EH (cell line): ENCODE results near the gene SPEM2.

Experiments
- DNase-seq: peaks from one replicate; pipeline ENCODE4 v3.0.0-alpha.2; 2015; ENCODE audit warnings: low read depth

The SPEM2 gene

DNA sequence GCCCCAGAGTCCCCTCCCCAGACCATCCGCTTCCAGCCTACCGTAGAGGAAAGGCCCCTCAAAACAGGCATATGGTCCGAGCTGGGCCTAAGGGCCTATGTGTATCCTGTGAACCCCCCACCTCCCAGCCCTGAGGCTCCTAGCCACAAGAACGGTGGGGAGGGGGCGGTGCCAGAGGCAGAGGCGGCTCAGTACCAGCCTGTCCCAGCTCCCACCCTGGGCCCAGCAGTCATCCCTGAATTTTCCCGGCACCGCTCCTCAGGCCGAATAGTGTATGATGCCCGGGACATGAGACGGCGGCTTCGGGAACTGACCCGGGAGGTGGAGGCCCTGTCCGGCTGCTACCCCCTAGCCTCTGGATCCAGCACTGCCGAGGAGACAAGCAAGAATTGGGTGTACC, 4.2 kb upstream of the SPEM2 start:
- DNase-seq = no peak

DNA sequence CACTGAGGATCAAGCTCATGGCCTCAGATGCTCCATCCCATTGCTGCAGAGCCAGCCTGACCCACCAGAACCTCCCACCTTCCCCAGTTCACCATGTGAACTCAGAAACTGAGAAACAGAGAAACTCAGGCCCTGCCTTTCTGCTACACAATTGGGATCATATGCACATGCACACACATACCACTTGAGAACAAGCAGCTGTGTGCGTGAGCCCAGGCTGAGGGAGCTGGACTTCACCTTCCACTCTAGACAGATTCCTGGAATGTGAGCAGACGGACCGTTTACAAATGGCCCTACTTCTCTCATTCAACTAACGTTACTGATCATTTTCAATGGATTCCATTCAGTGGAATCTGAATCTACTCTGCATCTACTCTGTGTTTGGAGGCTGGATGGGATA, 1.7 kb upstream of the SPEM2 start:
- no peak for DNase-seq

DNA sequence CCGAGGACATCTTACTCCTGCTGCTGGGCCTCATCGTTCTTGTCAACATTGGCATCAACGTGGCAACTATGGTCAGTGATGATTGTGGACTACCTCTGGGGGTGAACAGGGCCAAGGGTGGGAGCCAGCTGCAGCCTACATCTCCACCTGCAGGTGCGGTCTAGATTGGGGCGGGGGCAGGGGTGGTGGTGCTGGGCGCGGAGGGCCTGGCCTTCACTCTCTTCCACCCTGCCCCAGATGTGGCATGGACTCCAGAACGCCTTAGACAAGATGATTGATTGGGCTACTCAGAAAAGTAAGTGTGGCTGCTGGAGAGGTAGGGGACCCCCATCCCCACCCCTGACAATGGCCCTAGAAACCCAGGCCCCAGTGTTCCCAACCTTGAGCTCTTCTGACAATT, 340 bp downstream of the SPEM2 start:
- DNase-seq = no peak

DNA sequence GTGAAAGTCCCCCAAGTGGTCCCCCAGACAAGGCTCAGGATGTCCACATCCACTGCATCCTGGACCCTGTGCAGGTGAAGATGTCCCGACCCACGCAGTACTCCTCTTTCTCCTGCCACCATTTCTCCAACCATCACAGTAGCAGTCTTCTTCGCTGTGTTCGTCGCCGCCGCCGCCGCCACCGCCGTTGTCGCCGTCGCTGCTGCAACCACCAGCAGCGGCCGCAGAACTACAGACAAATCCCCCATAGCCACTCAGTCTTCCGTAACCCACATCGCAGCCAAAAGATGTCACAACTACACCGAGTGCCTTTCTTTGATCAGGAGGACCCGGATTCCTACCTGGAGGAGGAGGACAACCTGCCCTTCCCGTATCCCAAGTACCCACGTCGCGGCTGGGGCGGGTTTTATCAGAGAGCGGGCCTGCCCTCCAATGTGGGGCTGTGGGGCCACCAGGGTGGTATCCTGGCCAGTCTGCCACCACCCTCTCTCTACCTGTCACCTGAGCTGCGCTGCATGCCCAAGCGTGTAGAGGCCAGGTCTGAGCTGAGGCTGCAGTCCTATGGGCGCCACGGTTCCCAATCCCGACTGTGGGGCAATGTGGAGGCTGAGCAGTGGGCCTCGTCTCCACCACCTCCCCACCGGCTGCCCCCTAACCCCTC, 917 bp downstream of the SPEM2 start:
- no peak for DNase-seq

DNA sequence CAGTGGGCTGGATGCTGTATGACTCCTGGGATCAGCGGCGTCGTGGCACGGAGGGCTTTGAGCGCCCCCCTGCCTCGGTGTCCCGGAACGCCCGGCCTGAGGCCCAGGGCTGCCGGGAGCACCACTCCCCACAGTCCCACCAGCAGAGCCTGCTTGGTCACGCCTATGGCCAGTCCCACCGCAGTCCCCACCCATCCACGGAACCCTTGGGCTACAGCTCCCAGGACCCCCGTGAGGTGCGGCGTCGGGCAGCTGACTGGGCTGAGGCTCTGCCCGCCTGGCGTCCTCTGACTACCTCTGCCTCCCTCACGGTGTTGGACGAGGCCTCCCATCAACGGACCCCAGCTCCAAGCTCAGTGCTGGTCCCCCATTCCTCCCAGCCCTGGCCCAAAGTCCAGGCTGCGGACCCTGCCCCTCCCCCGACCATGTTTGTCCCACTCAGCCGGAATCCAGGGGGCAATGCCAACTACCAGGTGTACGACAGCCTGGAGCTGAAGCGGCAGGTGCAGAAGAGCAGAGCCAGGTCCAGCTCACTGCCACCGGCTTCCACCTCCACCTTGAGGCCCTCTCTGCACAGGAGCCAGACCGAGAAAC, 1.6 kb downstream of the SPEM2 start:
- DNase-seq = no peak

DNA sequence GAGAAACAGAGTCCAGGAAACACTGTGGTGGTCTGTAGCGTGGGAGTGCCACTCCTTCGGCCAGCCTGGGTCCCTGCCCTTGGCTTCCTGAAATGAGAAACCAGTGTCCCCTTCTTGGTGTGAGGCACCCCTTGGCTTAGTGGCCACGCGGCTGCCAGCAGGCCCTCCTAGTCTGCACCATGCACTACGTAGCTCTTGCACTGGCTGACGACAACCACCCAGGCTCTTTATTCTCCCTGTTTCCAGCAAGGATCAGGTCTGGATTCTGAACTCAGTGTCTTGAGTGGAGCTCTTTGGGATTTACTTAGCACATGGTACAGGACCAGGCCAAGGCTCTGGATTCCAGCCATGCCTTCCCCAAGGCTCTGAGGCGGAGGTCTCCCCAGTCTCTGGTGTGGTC, 2.1 kb downstream of the SPEM2 start:
- DNase-seq = no peak

- DNase-seq = no peak
Measured at GRCh38 chr17:7428557-7428956, 3.1 kb downstream of the SPEM2 start, which contains the start of gene SPEM3. SPEM3 (plus strand) TSS chr17:7428857; CDS start chr17:7428903, 46 bp downstream.

DNA sequence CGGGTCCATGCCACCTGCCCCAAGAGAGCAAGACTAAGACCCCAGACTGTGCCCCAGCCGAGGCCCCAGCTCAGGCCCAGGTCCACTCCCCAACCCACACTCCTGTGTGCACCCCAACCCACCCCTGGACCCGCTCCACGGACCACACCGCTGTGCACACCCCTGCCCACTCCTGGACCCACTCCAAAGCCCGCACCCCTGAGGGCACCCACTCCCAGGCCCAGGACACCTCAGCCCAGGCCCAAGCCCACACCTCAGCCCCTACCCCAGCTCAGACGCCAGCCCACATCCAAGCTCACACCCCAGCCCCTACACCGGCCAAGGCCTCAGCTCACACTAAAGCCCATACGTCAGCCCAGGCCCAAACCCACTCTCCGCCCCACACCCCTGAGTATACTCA, 4.3 kb downstream of the SPEM2 start:
- DNase-seq = no peak

GRCh38 chr17:7431231-7431630, 5.8 kb downstream of the SPEM2 start:
- peak; percentile 61 for DNase-seq

DNA sequence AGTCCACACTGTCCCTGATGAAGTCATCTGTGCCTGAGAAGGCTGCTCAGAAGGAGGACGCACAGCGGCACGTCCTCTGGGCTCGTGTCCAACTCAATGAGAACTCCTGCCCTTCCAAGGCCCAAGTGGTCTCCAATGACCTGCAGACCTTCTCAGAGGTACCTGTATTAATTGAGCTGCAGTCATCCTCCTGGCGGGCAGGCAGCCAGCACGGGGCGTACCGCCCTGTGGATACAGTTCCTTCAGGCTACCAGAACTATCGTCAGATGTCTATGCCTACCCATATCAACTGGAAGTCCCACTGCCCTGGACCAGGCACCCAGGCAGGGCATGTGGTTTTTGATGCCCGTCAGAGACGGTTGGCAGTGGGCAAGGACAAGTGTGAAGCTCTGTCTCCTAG, 6.9 kb downstream of the SPEM2 start:
- DNase-seq = no peak

GRCh38 chr17:7435676-7436555, 10.5 kb downstream of the SPEM2 start:
- DNase-seq = peak; percentile 28

GRCh38 chr17:7436556-7437368, 11.3 kb downstream of the SPEM2 start:
- DNase-seq = peak; percentile 79

GRCh38 chr17:7437369-7437863, 12.0 kb downstream of the SPEM2 start:
- no peak for DNase-seq

DNA sequence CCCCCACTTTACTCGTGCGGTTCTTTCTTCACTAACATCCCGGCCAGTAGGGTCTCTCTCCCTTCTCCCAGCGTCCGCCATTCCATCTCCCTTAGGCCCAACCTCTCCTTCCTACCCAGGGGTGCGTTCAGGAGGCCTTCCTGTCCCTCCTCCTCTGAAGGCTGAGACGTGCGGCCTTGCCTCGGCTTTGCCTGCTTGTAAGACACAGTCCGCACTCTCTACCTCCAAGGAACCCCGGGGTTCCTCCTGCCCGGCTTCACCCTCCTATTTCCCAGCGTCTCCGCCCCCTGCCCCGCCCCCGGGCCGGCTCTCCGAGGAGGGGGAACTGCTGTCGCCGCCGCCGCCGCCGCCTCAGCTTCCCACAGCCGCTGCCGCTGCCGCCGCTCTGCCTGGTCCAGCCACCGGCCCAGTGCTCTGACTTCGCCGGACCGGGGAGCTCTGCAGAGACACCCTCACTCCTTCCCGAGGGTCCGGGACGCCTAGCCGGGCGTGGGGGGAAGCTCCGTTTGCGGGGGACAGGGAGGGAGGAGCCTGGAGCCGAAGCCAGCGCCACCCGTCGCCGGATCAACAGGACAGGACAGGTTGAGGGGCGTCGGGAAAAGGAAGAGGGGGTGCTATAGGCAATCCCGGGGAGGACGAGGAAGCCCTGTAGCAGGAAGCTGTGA, 12.7 kb downstream of the SPEM2 start:
- DNase-seq = no peak

GRCh38 chr17:7438656-7439460, 13.4 kb downstream of the SPEM2 start:
- DNase-seq = no peak

DNA sequence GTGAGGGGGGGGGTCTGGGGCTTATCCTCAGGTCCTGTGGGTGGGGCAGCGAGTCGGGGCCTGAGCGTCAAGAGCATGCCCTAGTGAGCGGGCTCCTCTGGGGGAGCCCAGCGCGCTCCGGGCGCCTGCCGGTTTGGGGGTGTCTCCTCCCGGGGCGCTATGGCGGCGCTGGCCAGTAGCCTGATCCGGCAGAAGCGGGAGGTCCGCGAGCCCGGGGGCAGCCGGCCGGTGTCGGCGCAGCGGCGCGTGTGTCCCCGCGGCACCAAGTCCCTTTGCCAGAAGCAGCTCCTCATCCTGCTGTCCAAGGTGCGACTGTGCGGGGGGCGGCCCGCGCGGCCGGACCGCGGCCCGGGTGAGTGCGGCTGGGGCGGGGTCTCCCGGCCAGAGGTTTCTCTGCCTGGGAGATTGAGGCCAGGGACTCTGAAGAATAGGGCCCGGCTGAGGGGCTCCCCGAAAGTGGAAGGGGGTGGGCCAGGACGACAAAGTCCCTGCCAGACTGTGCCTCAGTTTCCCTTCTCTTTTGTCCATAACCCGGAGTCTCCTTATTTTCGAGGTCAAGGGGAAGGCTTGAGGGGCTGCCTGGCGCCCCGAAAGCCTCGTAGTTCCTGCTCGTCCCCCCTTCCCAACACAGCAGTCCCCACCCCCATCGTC, 14.2 kb downstream of the SPEM2 start, which contains the start of gene FGF11:
Gene FGF11 (plus strand): TSS at position 51 of the 651 bp plus-strand sequence. CDS start 109 bp downstream, at position 160.
- DNase-seq = no peak

DNA sequence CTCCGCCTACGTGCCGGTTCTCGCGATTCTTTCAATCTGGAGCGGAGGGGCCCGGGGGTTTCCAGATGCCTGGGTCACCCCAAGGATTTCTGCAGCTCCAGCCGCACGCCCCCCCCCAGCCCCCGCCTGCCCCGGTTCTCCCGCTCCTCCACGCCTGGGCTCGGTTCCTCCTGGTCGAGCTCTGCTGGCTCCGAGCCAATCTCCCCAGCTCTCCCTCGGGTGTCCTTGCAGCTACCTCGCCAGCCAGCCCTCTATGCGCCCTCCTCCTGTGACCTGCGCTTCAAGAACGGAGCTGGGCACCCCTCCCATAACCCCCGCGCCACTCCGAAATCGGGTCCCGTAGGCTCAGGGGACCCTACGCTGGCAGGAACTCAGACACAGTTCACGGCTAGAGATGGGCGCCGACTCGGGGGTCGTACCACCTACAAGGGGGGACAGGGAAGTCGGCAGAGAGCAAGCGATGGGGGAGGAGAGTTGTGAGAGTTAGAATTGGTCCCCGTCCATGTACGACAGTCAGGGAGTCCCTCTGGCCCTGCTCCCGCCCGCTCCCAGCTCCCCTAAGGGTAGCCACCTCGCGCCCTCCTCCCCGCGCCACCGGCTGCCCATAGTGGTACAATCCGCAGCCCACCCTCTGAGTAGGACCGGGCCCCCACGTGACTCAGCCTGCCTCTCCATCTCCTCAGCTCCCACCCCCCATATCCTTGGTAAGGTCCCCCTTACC, 14.9 kb downstream of the SPEM2 start:
- DNase-seq = peak; percentile 48

DNA sequence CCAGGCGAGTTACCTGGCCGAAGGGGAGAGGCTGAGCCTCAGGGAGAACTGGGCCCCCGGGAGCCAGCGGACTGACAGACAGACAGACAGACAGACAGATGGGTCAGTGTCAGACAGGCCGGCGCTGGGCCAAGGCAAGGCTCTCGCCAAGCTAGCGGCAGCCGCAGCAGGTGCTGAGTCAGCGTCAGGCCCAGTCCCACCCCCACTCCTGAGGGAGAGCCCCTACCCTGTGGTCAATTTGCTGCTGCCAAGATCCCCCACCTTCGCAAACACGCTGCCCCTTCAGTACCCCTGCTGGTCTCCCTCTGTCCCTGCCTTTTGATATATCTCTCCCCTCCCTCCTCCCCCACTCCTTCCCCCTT, 15.4 kb downstream of the SPEM2 start:
- peak; percentile 23 for DNase-seq

GRCh38 chr17:7441266-7441665, 15.8 kb downstream of the SPEM2 start:
- no peak for DNase-seq
